NCI-H2107 treated with DMSO at 0.1 percent for 48 hours (cell line): ENCODE measurements around the gene PRAMEF10.
"Not testable (repeated sequence)": the region's sequence is repeated elsewhere in the genome, so short reads cannot be mapped to it uniquely, and the experiment has no call there.

Experiments used
- DNase-seq: peaks from one replicate; lab custom pipeline; 2025; ENCODE audit not compliant: unreplicated experiment; lab: John Stamatoyannopoulos, UW

PRAMEF10 gene

GRCh38 chr1:12898170-12898569 lies at the start of gene PRAMEF10:
Gene PRAMEF10, minus strand, starts transcription at chr1:12898270. Its CDS starts 2,423 bp downstream, at chr1:12895847.
- not testable (repeated sequence) for DNase-seq

DNA sequence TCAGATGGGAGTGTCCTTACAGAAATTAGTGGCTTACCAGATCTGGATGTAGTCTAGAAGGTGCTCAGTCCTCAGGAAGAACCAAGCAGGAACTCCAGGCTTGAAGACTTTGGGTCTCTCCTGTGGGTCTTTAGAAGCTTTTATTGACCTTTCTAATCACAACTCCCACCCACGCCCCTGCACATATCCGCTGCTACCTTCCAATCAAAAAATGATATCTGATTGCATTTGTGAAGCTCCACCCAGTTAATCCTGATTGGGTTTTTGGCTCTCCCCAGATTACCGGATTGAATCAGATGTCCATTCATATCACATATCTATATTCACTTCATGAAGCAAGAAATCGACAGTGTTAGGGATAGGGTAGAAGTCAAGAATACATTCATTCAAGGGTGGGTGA lies 49.4 kb upstream of the PRAMEF10 start, which contains the start of gene PRAMEF6:
TSS of gene PRAMEF6 (minus strand) at position 101 of the 400 bp plus-strand sequence. CDS start 5,062 bp downstream, outside the sequence.
- not testable (repeated sequence) for DNase-seq

GRCh38 chr1:12924368-12924767 lies 26.3 kb upstream of the PRAMEF10 start:
- DNase-seq: not testable (repeated sequence)

GRCh38 chr1:12921749-12922148 lies 23.7 kb upstream of the PRAMEF10 start:
- not testable (repeated sequence) for DNase-seq

DNA sequence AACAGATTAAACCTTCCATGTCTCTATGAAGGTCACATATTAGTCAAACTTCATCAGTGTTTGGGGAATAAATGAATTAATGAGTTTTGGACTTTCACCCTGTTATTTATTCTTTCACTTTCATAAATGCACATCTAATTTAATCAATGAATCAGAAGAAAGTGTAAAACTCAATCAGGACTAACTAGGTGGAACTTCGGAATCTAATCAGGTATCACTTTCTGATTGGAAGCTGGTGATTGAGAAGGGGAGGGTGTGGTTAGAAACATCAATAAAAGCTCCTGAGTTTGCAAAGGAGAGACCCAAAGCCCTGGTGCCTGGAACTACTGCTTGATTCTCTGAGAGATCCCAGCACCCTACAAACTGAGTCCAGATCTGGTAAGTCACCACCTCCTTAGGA lies 18.2 kb upstream of the PRAMEF10 start, which contains the start of gene PRAMEF7:
TSS of gene PRAMEF7 (plus strand) at position 301 of the 400 bp plus-strand sequence. CDS start 1,083 bp downstream, outside the sequence.
- DNase-seq: not testable (repeated sequence)

DNA sequence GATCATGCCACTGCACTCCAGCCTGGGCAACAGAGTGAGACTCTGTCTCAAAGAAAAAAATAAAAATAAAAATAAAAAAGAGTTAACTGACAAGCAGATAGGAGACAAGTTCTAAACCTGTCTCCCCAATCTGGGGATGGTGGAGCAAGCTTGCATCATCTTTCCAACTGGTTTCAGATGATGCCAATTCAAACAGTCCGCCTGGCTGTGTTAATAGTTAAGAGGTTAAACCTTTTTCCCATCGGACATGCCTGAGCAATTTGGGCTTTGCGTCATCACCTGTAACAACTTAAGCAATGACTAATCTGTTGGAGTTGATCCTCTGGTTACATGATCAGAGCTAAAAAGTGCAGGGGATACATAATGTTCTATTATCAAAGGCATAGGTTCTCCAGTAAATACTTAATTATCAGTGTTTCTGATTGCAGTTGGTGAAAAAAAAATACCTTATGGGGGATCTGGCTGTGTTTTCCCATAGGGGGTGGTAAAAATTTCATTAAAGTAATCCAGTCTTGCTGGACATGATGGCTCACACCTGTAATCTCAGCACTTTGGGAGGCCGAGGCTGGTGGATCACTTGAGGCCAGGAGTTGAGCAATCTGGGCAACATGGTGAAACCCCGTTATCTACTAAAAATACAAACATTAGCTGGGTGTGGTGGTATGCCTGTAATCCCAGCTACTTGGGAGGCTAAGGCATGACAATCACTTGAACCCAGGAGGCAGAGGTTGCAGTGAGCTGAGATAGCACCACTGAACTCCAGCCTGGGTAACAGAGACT lies 5.9 kb upstream of the PRAMEF10 start:
- not testable (repeated sequence) for DNase-seq

DNA sequence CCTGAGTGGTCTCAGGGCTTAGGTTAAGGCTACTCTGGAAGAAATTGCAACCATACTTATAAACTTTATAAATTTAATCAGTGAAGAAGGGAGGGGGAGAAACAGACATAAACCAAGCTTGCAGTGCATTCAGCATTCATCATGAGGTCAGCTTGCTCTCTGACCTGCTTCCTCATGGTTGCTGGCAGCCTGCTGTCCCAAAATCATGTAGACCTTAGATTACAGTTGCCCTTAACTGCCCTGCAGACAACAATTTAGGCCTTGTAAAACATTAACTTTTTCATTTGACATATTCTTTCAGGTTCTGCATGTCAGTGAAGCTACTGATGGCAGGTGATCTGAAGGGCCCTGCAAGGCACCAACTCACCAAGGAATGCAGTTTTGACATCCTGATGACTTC lies 1.1 kb upstream of the PRAMEF10 start:
- not testable (repeated sequence) for DNase-seq

- not testable (repeated sequence) for DNase-seq
Measured at GRCh38 chr1:12886101-12886500, 12.0 kb downstream of the PRAMEF10 start, which contains the start of gene PRAMEF4. Gene PRAMEF4, minus strand, starts transcription at chr1:12886201. Its CDS starts 2,807 bp downstream, at chr1:12883394.

- not testable (repeated sequence) for DNase-seq
Measured at GRCh38 chr1:12878453-12878852, 19.6 kb downstream of the PRAMEF10 start.

- not testable (repeated sequence) for DNase-seq
Measured at GRCh38 chr1:12863131-12863880, 34.8 kb downstream of the PRAMEF10 start.

- DNase-seq: not testable (repeated sequence)
Measured at GRCh38 chr1:12856786-12857185, 41.3 kb downstream of the PRAMEF10 start, which contains the start of gene PRAMEF2. Gene PRAMEF2, plus strand, starts transcription at chr1:12857086. Its CDS starts 1,924 bp downstream, at chr1:12859010.

DNA sequence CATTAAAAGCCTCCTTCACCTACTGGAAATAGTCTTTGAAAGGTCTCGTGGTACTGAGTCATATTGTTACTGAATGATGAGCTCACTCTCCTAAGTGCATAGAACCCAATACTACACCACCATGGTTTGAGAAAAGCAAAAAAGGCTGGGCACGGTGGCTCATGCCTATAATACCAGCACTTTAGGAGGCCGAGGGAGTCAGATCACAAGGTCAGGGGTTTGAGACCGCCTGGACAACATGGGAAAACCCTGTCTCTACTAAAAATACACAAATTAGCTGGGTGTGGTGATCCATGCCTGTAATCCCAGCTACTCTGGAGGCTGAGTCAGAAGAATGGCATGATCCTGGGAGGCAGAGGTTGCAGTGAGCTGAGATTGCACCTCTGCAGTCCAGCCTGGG lies 46.3 kb downstream of the PRAMEF10 start:
- DNase-seq: no peak

DNA sequence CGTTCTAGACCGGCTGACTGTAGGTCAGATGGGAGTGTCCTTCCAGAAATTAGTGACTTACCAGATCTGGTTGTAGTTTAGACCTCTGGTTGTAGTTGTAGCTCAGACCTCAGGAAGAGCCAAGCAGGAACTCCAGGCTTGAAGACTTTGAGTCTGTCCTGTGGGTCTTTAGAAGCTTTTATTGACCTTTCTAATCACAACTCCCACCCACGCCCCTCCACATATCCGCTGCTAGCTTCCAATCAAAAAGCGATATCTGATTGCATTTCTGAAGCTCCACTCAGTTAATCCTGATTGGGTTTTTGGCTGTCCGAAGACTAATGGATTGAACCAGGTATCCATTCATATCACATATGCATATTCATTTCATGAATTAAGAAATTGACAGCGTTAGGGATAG lies 49.5 kb downstream of the PRAMEF10 start, which contains the start of gene HNRNPCL1:
TSS of gene HNRNPCL1 (minus strand) at position 101 of the 400 bp plus-strand sequence. CDS start 431 bp downstream, outside the sequence.
- DNase-seq: not testable (repeated sequence)
